Neuronal stem cell (in vitro differentiated cells): ENCODE measurements around the gene CIP2A.

Source experiments
- DNase-seq: peaks from one replicate; pipeline ENCODE4 v3.0.0-alpha.2; 2013; ENCODE audit warnings: low spot score
- H2AFZ ChIP-seq: one replicate; pipeline ENCODE4 v1.6.1; 2013; ENCODE audit warnings: mild to moderate bottlenecking, low read length, inconsistent platforms
- H2AK5ac ChIP-seq: 2 replicates; pipeline ENCODE4 v1.6.1; 2013; ENCODE audit warnings: low read depth, mild to moderate bottlenecking, inconsistent platforms, low read length, moderate library complexity, mixed read lengths
- H2BK120ac ChIP-seq: 2 replicates; pipeline ENCODE4 v1.6.1; 2013; ENCODE audit warnings: low read depth, mild to moderate bottlenecking, inconsistent platforms, low read length, moderate library complexity, mixed read lengths
- H2BK12ac ChIP-seq: one replicate; pipeline ENCODE4 v1.6.1; 2013; ENCODE audit warnings: low read length, inconsistent platforms
- H2BK15ac ChIP-seq: 2 replicates; pipeline ENCODE4 v1.6.1; 2013; ENCODE audit warnings: mild to moderate bottlenecking, low read length, inconsistent platforms, mixed read lengths
- H2BK5ac ChIP-seq: one replicate; pipeline ENCODE4 v1.6.1; 2013; ENCODE audit warnings: inconsistent platforms, mild to moderate bottlenecking, low read length, moderate library complexity
- H3K14ac ChIP-seq: one replicate; pipeline ENCODE4 v1.6.1; 2013; ENCODE audit warnings: low read length, inconsistent platforms
- H3K18ac ChIP-seq: 2 replicates; pipeline ENCODE4 v1.6.1; 2013; ENCODE audit warnings: low read length, inconsistent platforms
- H3K23ac ChIP-seq: 2 replicates; pipeline ENCODE4 v1.6.1; 2013; ENCODE audit warnings: low read depth, mild to moderate bottlenecking, mixed read lengths, low read length, inconsistent platforms; ENCODE audit not compliant: poor library complexity
- H3K27ac ChIP-seq: replicated peaks from 3 replicates; pipeline ENCODE4 v1.5.1; 2013; ENCODE audit warnings: low read length, inconsistent platforms
- H3K27me3 ChIP-seq, 3 experiments: 2 replicates each; pipeline ENCODE4 v1.6.1; 2013; ENCODE audit warnings: low read length in 3 of 3, mild to moderate bottlenecking in 2 of 3, inconsistent platforms in 1 of 3, low read depth in 1 of 3, mixed read lengths in 1 of 3, moderate library complexity in 1 of 3; ENCODE audit not compliant: control insufficient read depth in 3 of 3, insufficient read depth in 3 of 3
- H3K36me3 ChIP-seq, 2 donors: replicated peaks in 1 of 2; 2 replicates each; pipeline ENCODE4 v1.6.1; 2013; ENCODE audit warnings: low read length in 2 of 2; ENCODE audit not compliant: control insufficient read depth in 2 of 2, insufficient read depth in 2 of 2
- H3K4ac ChIP-seq: 2 replicates; pipeline ENCODE4 v1.6.1; 2013; ENCODE audit warnings: inconsistent platforms, mild to moderate bottlenecking, low read length, moderate library complexity
- H3K4me1 ChIP-seq, 2 donors: 1 replicate in 1 of 2; 2 replicates in 1 of 2; pipeline ENCODE4 v1.6.1; 2013; ENCODE audit warnings: low read length in 2 of 2, low read depth in 1 of 2; ENCODE audit not compliant: control insufficient read depth in 2 of 2, insufficient read depth in 1 of 2
- H3K4me2 ChIP-seq: one replicate; pipeline ENCODE4 v1.6.1; 2013; ENCODE audit warnings: mild to moderate bottlenecking, low read length, inconsistent platforms; ENCODE audit not compliant: insufficient read depth, poor library complexity, severe bottlenecking
- H3K4me3 ChIP-seq, 2 donors: 2 replicates each; pipeline ENCODE4 v1.5.1; 2013; ENCODE audit warnings: low read length in 2 of 2, mild to moderate bottlenecking in 2 of 2, inconsistent platforms in 1 of 2, moderate library complexity in 1 of 2
- H3K79me1 ChIP-seq: one replicate; pipeline ENCODE4 v1.6.1; 2013; ENCODE audit warnings: low read depth, mild to moderate bottlenecking, inconsistent platforms, low read length, moderate library complexity
- H3K9ac ChIP-seq: one replicate; pipeline ENCODE4 v1.6.1; 2013; ENCODE audit warnings: mild to moderate bottlenecking, low read depth, low read length, inconsistent platforms; ENCODE audit not compliant: poor library complexity
- H3K9me3 ChIP-seq, 2 donors: replicated peaks in 1 of 2; 2 replicates each; pipeline versions ENCODE3 to v1.6.1; 2013; ENCODE audit warnings: low read length in 2 of 2, mild to moderate bottlenecking in 2 of 2, inconsistent platforms in 1 of 2, low read depth in 1 of 2, mixed read lengths in 1 of 2, moderate library complexity in 1 of 2; ENCODE audit not compliant: control insufficient read depth in 2 of 2, insufficient read depth in 1 of 2
- H4K8ac ChIP-seq: one replicate; pipeline ENCODE4 v1.6.1; 2013; ENCODE audit warnings: low read depth, mild to moderate bottlenecking, inconsistent platforms, low read length, moderate library complexity
- H4K91ac ChIP-seq: one replicate; pipeline ENCODE4 v1.6.1; 2013; ENCODE audit warnings: low read length, low read depth, mild to moderate bottlenecking, inconsistent platforms; ENCODE audit not compliant: poor library complexity
- WGBS, 2 donors: extraction: QIAGEN DNeasy Blood & Tissue Kit; methylation state at CpG; one replicate each; pipeline ENCODE4 v1.1.7; 2013; ENCODE audit warnings: missing lambda C conversion rate in 2 of 2, mixed read lengths in 1 of 2; ENCODE audit not compliant: insufficient read length in 2 of 2, insufficient replicate concordance in 1 of 2; ENCODE audit errors: extremely low coverage in 2 of 2; 5-methylcytosine and 5-hydroxymethylcytosine counted together

Gene CIP2A

DNA sequence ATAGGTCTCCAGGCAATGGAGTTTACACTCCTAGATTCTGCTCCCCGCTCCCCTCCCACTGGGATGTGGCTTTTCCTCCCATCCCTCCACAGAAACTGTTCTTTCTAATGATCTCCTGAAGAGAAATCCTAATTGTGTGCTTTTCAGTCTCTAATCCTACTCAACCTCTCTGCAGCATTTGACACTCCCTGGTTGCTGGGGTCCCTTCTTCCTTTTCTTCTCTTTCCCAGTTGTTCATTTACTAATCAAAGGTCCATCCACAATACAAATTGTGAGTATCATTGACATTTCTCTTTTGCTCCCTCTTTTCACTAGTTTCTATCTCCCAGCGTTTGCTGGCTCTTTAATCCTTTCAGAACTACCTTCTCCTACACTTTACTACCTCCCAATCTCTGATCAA is 72.4 kb downstream of the CIP2A start:
- no peak overlapping the region for H3K4me2 ChIP-seq
- no peak overlapping the region for H2BK15ac ChIP-seq
- H3K18ac ChIP-seq, result no peak overlapping the region
- H4K91ac ChIP-seq, result no peak overlapping the region
- no CpG with 5 or more reads among the region's 2 CpGs for WGBS, 2 donors
- no peak overlapping the region for H3K4ac ChIP-seq
- no peak overlapping the region for H3K4me3 ChIP-seq
- no peak overlapping the region for H3K9ac ChIP-seq
- no peak overlapping the region for H2BK5ac ChIP-seq
- no peak overlapping the region for H2AFZ ChIP-seq
- H3K27me3 ChIP-seq, result no peaks in the 10 kb centered on the region
- H4K8ac ChIP-seq, result no peak overlapping the region
- H3K14ac ChIP-seq, result no peak overlapping the region
- H3K4me1 ChIP-seq, result peaks cover 0 to 3% of the 10 kb centered on the region in 2 donors
- DNase-seq, result peak; percentile 11
- H3K9me3 ChIP-seq, result no peaks in the 10 kb centered on the region
- peak overlapping the region; percentile 46 for H3K27ac ChIP-seq
- H2BK12ac ChIP-seq, result no peak overlapping the region
- H2BK120ac ChIP-seq, result no peak overlapping the region
- H3K23ac ChIP-seq, result no peak overlapping the region
- no peaks in the 10 kb centered on the region for H3K79me1 ChIP-seq
- H2AK5ac ChIP-seq, result no peak overlapping the region
- H3K36me3 ChIP-seq, result no peaks in the 10 kb centered on the region

DNA sequence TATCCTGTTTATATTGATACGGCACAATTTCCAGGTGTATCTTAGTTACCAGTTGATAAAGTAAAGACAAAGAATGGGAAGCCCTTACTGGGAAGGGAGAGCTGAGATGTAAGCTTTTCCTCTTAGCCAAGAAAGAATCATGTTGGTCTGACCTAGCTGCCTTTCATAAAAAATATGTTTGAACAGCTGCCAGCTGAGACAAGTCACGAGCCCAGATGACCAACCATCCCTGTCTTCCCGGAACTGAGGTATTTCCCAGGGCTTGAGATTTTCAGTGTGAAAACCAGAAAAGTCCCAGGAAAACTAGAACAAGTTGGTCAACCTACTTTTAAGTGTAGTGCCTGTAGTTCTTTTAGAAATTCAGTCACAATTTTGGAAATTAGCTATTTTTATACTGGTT is 75.3 kb downstream of the CIP2A start:
- no CpG with 5 or more reads among the region's 3 CpGs for WGBS, 2 donors
- H3K9me3 ChIP-seq, result no peaks in the 10 kb centered on the region
- H3K79me1 ChIP-seq, result no peaks in the 10 kb centered on the region
- no peak overlapping the region for H2AK5ac ChIP-seq
- no peak overlapping the region for H4K8ac ChIP-seq
- no peak overlapping the region for H3K4me2 ChIP-seq
- H3K36me3 ChIP-seq, result no peaks in the 10 kb centered on the region
- no peak overlapping the region for H4K91ac ChIP-seq
- no peak overlapping the region for H3K4me3 ChIP-seq
- no peak overlapping the region for H2BK12ac ChIP-seq
- H3K4me1 ChIP-seq, result peaks cover 5 to 8% of the 10 kb centered on the region in 2 donors
- H2BK15ac ChIP-seq, result no peak overlapping the region
- no peak for DNase-seq
- H3K27me3 ChIP-seq, result no peaks in the 10 kb centered on the region
- H2BK5ac ChIP-seq, result no peak overlapping the region
- no peak overlapping the region for H3K14ac ChIP-seq
- no peak overlapping the region for H2AFZ ChIP-seq
- H3K18ac ChIP-seq, result no peak overlapping the region
- H3K23ac ChIP-seq, result no peak overlapping the region
- no peak overlapping the region for H3K27ac ChIP-seq
- H3K9ac ChIP-seq, result no peak overlapping the region
- no peak overlapping the region for H3K4ac ChIP-seq
- H2BK120ac ChIP-seq, result no peak overlapping the region

DNA sequence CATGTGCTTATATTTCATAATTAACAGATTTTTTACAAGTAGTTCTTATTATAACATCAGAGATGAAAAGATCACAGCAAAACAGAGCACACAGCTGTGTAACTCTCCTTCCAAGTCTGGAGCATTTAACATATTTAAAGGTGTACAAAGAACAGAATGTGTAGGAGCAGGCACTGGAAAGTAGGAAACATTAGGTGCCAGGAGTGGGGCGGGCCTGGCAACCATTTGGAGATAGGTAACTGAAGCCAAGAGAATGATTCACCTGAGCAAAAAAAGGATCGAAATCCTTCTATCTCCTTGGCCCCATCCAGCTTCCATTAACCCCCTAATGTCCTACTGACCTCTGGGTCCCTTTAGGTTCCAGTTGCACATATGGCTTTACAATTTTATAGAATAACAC is 76.6 kb downstream of the CIP2A start:
- Histone ChIP-seq H2BK15ac (no peak overlapping the region), H4K8ac (no peak overlapping the region), H3K4me1 (peaks cover 5 to 8% of the 10 kb centered on the region in 2 donors), H2BK5ac (no peak overlapping the region), H2BK12ac (no peak overlapping the region), H3K23ac (no peak overlapping the region), H4K91ac (no peak overlapping the region), H3K36me3 (no peaks in the 10 kb centered on the region), H3K4ac (no peak overlapping the region), H3K18ac (no peak overlapping the region), H3K4me3 (no peak overlapping the region), H3K27ac (no peak overlapping the region), H3K14ac (no peak overlapping the region), H2BK120ac (no peak overlapping the region), H2AK5ac (no peak overlapping the region), H3K9ac (no peak overlapping the region), H2AFZ (no peak overlapping the region), H3K79me1 (no peaks in the 10 kb centered on the region), H3K27me3 (no peaks in the 10 kb centered on the region), H3K9me3 (no peaks in the 10 kb centered on the region), H3K4me2 (no peak overlapping the region)
- WGBS, 2 donors, result no CpG with 5 or more reads among the region's 2 CpGs
- DNase-seq, result no peak

DNA sequence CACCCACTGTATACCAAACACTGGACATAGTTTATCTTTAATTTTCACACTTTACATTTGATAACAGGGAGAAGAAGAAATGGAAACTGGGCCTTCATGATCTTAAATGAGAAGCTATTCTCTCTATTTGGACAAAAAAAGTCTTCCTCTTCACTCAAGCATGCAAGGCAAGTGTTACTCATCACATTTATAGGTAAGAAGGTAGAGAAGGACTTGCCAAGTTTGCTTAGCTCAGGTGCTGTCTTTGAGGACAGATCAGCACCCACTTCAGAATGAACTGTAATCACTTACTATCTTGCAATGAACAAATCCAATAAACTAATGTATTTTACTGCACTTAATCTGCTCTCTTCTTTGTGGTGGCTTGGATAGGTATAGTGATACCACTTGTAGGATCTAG is 77.7 kb downstream of the CIP2A start:
- H3K9ac ChIP-seq, result no peak overlapping the region
- H3K18ac ChIP-seq, result no peak overlapping the region
- no peak overlapping the region for H4K91ac ChIP-seq
- no peak overlapping the region for H2BK15ac ChIP-seq
- no peak overlapping the region for H2AFZ ChIP-seq
- H2AK5ac ChIP-seq, result no peak overlapping the region
- H3K14ac ChIP-seq, result no peak overlapping the region
- no peak overlapping the region for H4K8ac ChIP-seq
- H3K4me1 ChIP-seq, result peaks cover 5 to 8% of the 10 kb centered on the region in 2 donors
- H3K4me2 ChIP-seq, result no peak overlapping the region
- no peak overlapping the region for H3K27ac ChIP-seq
- no peaks in the 10 kb centered on the region for H3K9me3 ChIP-seq
- H3K79me1 ChIP-seq, result no peaks in the 10 kb centered on the region
- no peak overlapping the region for H3K23ac ChIP-seq
- no peaks in the 10 kb centered on the region for H3K27me3 ChIP-seq
- no peaks in the 10 kb centered on the region for H3K36me3 ChIP-seq
- no peak for DNase-seq
- no peak overlapping the region for H3K4me3 ChIP-seq
- H2BK120ac ChIP-seq, result no peak overlapping the region
- H2BK5ac ChIP-seq, result no peak overlapping the region
- H2BK12ac ChIP-seq, result no peak overlapping the region
- no peak overlapping the region for H3K4ac ChIP-seq
